Vagina (tissue), 2 donors: ENCODE measurements around the gene IFNA6. TPM values are rescaled to one million over a fixed set of nuclear protein-coding genes. Genes with fewer than 3 reads are reported as not detected.
A peak's percentile ranks its signal among the peaks of the same experiment; 100 is the strongest.

Experiments
- DNase-seq, 2 donors: peaks; one replicate each; pipeline ENCODE4 v3.0.0-alpha.2; 2017; ENCODE audit errors: extremely low spot score in 2 of 2
- H3K27ac ChIP-seq: fragments of 200-600 bp; sonication (generic); one replicate; pipeline ENCODE4 v1.5.1; 2019
- H3K27me3 ChIP-seq: fragments of 200-600 bp; sonication (generic); one replicate; pipeline ENCODE4 v1.5.1; 2019
- H3K36me3 ChIP-seq, 2 donors: fragments of 200-600 bp; sonication (generic); one replicate each; pipeline ENCODE4 v1.5.1; 2017 to 2019
- H3K4me1 ChIP-seq: fragments of 200-600 bp; sonication (generic); one replicate; pipeline ENCODE4 v1.5.1; 2019
- H3K4me3 ChIP-seq, 2 donors: fragments of 200-600 bp; sonication (generic); 1 replicate in 1 of 2; 2 replicates in 1 of 2; pipeline ENCODE4 v1.5.1; 2016 to 2019
- H3K9me3 ChIP-seq: fragments of 200-600 bp; sonication (generic); one replicate; pipeline ENCODE4 v1.5.1; 2019
- CTCF ChIP-seq, 3 experiments: fragments of 450-650 bp in 2 of 3; fragments of 200-600 bp in 1 of 3; sonication (generic) in 1 of 3; IDR thresholded peaks; one replicate each; pipeline ENCODE4 v1.5.1; 2017 to 2019; ENCODE audit warnings: antibody characterized with exemption in 3 of 3, mild to moderate bottlenecking in 2 of 3, moderate library complexity in 2 of 3
- POLR2A ChIP-seq, 2 donors: fragments of 450-650 bp; IDR thresholded peaks; one replicate each; pipeline ENCODE4 v1.6.1; 2017; ENCODE audit warnings: antibody characterized with exemption in 2 of 2, mild to moderate bottlenecking in 2 of 2, moderate library complexity in 2 of 2
- POLR2AphosphoS5 ChIP-seq, 2 donors: sonication (generic); formaldehyde crosslinking; IDR thresholded peaks; one replicate each; pipeline ENCODE4 v1.9.0; 2017; ENCODE audit warnings: antibody characterized with exemption in 2 of 2, mild to moderate bottlenecking in 2 of 2, low read depth in 1 of 2; ENCODE audit not compliant: insufficient read depth in 1 of 2
- intact Hi-C: fragments of 100-400 bp; cut with DNase I; formaldehyde crosslinking; loops from one replicate; pipeline ENCODE4 v1.15.1; 2023
- total RNA-seq: library from RNA; depleted of rRNA; stranded (reverse); fragments of >200 nt; gene quantifications from one replicate; pipeline ENCODE4 v1.2.3, GENCODE V29; 2016

IFNA6 gene
- total RNA-seq, 1 donor from 2014 or later = not detected

DNA sequence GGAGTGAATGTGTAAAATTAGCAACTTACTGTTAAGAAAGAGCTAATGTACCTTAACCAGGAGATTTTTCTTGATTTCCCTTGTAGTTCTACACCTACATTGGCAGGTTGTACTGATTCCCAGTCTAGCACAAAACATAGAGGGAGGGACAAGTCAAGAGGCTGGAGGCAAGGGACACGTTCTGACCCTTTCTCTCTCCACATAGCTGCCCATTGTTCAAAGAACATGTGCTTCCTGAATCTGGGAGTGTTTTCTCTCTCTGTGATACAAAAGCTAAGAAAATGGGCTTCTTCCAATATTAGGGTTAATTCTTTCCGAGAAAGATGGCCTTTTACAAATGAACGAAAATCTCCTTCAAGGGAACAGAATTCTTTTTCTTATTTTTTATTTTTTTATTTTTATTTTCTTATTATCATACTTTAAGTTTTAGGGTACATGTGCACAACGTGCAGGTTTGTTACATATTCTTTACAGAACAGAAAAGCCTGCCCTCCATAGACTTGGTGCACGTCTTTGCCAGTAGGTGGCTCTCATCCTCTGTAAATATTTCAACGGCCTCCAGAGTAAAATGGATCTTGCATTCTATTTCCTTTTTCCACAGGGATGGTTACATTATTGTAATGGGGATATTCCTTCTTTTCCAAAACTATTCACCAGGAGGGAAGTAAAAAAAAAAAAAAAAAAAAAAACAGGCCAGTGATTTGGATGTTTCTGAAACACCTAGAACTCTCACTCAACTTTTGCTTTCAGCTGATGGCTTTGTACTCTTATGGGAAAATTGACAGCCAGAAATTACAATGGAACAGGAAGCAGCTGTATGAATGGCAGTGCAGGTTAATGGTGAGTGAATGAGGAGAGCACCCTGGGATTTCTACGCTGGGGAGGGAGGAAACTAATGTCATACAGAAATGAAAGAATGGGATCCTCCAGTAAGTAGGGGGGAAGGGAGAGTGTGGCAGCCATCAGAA, 32.4 kb downstream of the IFNA6 start:
- intact Hi-C loops = no loop called here
- DNase-seq = no peak
- Histone ChIP-seq H3K27me3 (no peaks in the 10 kb centered on the region), H3K4me3 (no peak overlapping the region), H3K27ac (no peak overlapping the region), H3K36me3 (peaks cover 0 to 9% of the 10 kb centered on the region in 2 donors), H3K9me3 (no peaks in the 10 kb centered on the region), H3K4me1 (peaks cover 7% of the 10 kb centered on the region)
- TF ChIP-seq POLR2AphosphoS5 (IDR thresholded peaks at IDR 0.05; ENCODE audit: insufficient read depth in 1 of 2, low read depth in 1 of 2) (no peak), CTCF (IDR thresholded peaks at IDR 0.05) (peak in 2 of 3 experiments; percentile 34 to 43)

GRCh38 chr9:21316860-21317259, 33.8 kb downstream of the IFNA6 start:
- Histone ChIP-seq H3K27me3 (no peaks in the 10 kb centered on the region), H3K9me3 (no peaks in the 10 kb centered on the region), H3K27ac (no peak overlapping the region), H3K4me1 (peaks cover 7% of the 10 kb centered on the region), H3K4me3 (no peak overlapping the region), H3K36me3 (no peaks in the 10 kb centered on the region)
- intact Hi-C loops = no loop called here
- TF ChIP-seq CTCF (IDR thresholded peaks at IDR 0.05) (no peak), POLR2A (IDR thresholded peaks at IDR 0.05) (no peak), POLR2AphosphoS5 (IDR thresholded peaks at IDR 0.05; ENCODE audit: insufficient read depth in 1 of 2, low read depth in 1 of 2) (no peak)
- no peak for DNase-seq

DNA sequence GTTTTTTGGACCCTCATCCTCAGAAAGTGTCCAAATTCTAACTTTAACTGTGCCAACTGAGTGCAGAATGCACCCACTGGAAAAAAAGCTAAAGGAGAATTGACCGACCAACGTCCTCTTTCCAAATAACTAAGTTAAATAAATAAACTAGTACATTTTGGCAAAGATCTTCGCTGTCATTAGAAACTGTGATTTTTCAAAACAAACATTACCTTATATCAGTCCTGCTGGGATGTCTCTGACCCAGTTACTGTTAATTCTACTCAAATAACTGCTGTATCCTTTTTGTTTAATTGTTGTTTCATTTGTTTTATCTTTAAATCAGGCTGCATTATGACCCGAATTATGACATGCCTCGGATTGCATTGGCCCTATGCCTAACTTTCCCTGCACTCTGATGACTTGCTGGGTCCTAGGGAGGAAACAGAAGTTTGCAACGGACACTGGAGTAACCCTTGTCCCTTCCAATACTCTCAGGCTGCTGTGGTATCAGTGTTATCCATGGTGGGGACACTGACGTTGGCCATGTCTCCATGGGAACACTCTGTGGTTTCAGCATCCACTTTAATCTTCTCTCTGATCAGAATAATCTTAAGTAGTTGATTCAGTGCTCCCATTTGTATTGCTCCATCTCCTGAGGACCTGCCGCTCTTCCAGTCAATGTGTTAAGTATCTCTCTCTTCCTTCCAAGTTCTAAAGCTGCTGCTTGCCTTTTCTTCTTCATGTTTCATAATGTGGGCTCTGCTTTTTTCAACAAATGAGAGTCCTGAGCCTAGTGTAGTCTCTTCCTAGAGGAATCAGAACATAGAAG, 34.5 kb downstream of the IFNA6 start:
- peaks cover 7% of the 10 kb centered on the region for H3K4me1 ChIP-seq
- no peak for TF ChIP-seq POLR2AphosphoS5 (IDR thresholded peaks at IDR 0.05; ENCODE audit: insufficient read depth in 1 of 2, low read depth in 1 of 2)
- TF ChIP-seq POLR2A (IDR thresholded peaks at IDR 0.05) = no peak
- TF ChIP-seq CTCF (IDR thresholded peaks at IDR 0.05) = no peak
- H3K4me3 ChIP-seq = no peak overlapping the region
- H3K27ac ChIP-seq = no peak overlapping the region
- intact Hi-C loops = no loop called here
- H3K9me3 ChIP-seq = no peaks in the 10 kb centered on the region
- DNase-seq = no peak
- no peaks in the 10 kb centered on the region for H3K27me3 ChIP-seq
- no peaks in the 10 kb centered on the region for H3K36me3 ChIP-seq

DNA sequence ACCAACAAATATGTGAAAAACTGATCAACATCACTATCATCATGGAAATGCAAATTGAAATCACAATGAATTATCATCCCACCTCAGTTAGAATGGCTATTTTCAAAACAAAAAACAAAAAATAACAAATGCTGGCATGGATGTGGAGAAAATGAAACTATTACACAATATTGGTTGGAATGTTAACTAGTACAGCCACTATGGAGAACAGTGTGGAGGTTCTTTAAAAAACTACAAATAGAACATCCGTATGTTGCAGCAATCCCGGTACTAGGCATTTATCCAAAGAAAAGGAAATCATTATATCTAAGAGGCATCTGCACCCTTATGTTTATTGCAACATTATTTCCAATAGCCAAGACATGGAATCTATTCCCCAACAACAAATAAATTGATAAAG, 36.5 kb downstream of the IFNA6 start:
- Histone ChIP-seq H3K4me1 (peaks cover 7% of the 10 kb centered on the region), H3K36me3 (no peaks in the 10 kb centered on the region), H3K27ac (no peak overlapping the region), H3K9me3 (no peaks in the 10 kb centered on the region), H3K4me3 (no peak overlapping the region), H3K27me3 (no peaks in the 10 kb centered on the region)
- DNase-seq = no peak
- TF ChIP-seq CTCF (IDR thresholded peaks at IDR 0.05) (no peak), POLR2A (IDR thresholded peaks at IDR 0.05) (no peak), POLR2AphosphoS5 (IDR thresholded peaks at IDR 0.05; ENCODE audit: insufficient read depth in 1 of 2, low read depth in 1 of 2) (no peak)
- intact Hi-C loops = no loop called here
